SW480 (cell line): Measurements from ENCODE around the gene DGAT2.

Experiments
- DNase-seq: peaks from one replicate; pipeline ENCODE4 v3.0.0-alpha.2; 2016; ENCODE audit warnings: low spot score

DGAT2 gene

GRCh38 chr11:75780888-75781287 lies 12.3 kb downstream of the DGAT2 start:
- no peak for DNase-seq

GRCh38 chr11:75781296-75781695 lies 12.7 kb downstream of the DGAT2 start:
- no peak for DNase-seq

- no peak for DNase-seq
Observed at GRCh38 chr11:75781831-75782230, 13.3 kb downstream of the DGAT2 start.

GRCh38 chr11:75782540-75783263 lies 14.1 kb downstream of the DGAT2 start:
- DNase-seq, result no peak

- DNase-seq, result no peak
Observed at GRCh38 chr11:75783416-75784084, 15.0 kb downstream of the DGAT2 start.

GRCh38 chr11:75784085-75784478 lies 15.5 kb downstream of the DGAT2 start:
- no peak for DNase-seq

- no peak for DNase-seq
Observed at GRCh38 chr11:75784506-75784905, 15.9 kb downstream of the DGAT2 start.

- DNase-seq, result no peak
Observed at GRCh38 chr11:75785187-75785586, 16.6 kb downstream of the DGAT2 start.

- DNase-seq, result peak; percentile 56
Observed at GRCh38 chr11:75786101-75786736, 17.6 kb downstream of the DGAT2 start.

GRCh38 chr11:75789521-75789920 lies 20.9 kb downstream of the DGAT2 start:
- no peak for DNase-seq

GRCh38 chr11:75790986-75791385 lies 22.4 kb downstream of the DGAT2 start:
- no peak for DNase-seq

GRCh38 chr11:75792127-75792731 lies 23.7 kb downstream of the DGAT2 start:
- no peak for DNase-seq

- DNase-seq, result no peak
Observed at GRCh38 chr11:75792997-75793800, 24.6 kb downstream of the DGAT2 start.

GRCh38 chr11:75793966-75794365 lies 25.4 kb downstream of the DGAT2 start:
- DNase-seq, result no peak

- DNase-seq, result no peak
Observed at GRCh38 chr11:75795276-75796090, 26.9 kb downstream of the DGAT2 start.

- DNase-seq, result no peak
Observed at GRCh38 chr11:75796091-75796435, 27.5 kb downstream of the DGAT2 start.

GRCh38 chr11:75797116-75797515 lies 28.5 kb downstream of the DGAT2 start:
- DNase-seq, result peak; percentile 80

GRCh38 chr11:75797792-75798191 lies 29.2 kb downstream of the DGAT2 start:
- no peak for DNase-seq

GRCh38 chr11:75800136-75800675 lies 31.6 kb downstream of the DGAT2 start:
- no peak for DNase-seq

GRCh38 chr11:75800728-75801361 lies 32.3 kb downstream of the DGAT2 start:
- DNase-seq, result no peak
